LNCAP (cell line): ENCODE data around the gene RAB7B.

Experiments used
- TF ChIP-seq, protein P1 (sequence below): fragments of 450-650 bp; IDR thresholded peaks from 2 replicates; pipeline ENCODE4 v1.5.1; 2017; ENCODE audit warnings: mild to moderate bottlenecking

The RAB7B gene

DNA sequence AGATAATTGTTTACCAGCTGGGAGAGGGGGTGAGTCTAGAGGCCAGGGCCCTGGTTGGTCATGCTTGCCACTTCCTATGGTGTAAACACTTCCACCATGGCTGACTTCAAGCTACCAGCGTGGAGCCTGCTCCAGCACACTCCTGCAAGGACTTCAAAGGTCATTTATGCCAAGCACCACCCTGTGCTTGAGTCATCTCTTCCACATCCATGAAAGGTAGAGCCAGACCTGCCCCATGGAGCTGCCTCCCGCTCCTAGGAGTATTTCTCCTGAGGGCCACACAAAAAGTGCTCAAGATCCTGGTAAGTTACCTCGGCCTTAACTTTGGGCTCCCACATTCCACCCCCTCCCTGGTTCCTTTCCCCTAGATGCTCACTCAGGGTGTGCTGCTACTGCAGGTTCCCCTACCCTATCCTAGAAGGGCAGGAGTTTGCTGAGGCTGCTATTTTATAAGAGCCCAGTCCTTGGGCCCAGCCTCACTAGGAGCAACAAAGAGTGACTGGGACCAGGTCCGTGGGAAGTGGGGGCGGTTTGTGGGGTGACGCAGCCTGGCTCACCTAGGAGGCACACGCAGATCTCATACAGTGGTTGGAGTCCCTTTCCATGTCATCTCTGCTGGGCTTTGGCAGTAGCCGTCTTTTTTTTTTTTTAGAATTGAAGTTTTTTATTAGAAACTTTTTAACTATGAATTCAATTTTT lies 2.4 kb downstream of the RAB7B start:
- TF ChIP-seq, protein P1, sequence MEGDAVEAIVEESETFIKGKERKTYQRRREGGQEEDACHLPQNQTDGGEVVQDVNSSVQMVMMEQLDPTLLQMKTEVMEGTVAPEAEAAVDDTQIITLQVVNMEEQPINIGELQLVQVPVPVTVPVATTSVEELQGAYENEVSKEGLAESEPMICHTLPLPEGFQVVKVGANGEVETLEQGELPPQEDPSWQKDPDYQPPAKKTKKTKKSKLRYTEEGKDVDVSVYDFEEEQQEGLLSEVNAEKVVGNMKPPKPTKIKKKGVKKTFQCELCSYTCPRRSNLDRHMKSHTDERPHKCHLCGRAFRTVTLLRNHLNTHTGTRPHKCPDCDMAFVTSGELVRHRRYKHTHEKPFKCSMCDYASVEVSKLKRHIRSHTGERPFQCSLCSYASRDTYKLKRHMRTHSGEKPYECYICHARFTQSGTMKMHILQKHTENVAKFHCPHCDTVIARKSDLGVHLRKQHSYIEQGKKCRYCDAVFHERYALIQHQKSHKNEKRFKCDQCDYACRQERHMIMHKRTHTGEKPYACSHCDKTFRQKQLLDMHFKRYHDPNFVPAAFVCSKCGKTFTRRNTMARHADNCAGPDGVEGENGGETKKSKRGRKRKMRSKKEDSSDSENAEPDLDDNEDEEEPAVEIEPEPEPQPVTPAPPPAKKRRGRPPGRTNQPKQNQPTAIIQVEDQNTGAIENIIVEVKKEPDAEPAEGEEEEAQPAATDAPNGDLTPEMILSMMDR: no peak

DNA sequence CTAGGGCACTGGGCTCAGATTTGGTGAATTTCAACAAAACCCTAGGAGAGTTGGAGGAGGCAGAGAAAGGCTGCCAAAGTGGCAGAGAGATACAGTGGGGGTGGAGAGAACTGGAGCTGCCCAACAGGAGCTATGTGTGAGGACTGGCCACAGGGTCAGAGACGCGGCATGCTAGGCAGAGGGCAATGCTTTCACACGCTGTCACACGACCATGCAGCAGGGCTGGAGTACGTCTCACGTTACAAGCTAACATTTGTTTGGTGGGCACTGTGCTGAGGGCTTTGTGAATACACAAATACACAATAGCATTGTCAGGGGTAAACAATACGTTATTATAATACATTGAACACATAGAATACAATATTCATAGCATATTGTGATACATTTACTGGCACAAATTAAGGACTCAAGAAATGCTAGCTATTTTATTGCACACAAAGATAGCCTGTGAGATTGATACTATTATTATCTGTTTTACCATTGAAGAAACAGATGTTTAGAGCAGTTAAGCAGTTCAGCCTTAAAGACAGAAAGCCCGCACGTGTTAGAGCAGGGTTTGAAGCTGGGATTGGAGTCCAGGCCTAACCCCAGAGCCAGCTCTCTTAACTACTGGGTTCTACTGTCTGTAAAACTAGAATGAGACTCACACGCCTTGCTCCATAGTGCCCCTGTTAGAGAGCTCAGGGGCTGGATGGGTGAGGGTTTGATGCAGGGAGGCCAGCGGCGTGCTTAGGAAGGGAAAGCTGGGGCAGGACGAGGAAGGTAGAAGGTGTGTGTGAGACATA lies 4.5 kb downstream of the RAB7B start:
- TF ChIP-seq, protein P1: no peak

DNA sequence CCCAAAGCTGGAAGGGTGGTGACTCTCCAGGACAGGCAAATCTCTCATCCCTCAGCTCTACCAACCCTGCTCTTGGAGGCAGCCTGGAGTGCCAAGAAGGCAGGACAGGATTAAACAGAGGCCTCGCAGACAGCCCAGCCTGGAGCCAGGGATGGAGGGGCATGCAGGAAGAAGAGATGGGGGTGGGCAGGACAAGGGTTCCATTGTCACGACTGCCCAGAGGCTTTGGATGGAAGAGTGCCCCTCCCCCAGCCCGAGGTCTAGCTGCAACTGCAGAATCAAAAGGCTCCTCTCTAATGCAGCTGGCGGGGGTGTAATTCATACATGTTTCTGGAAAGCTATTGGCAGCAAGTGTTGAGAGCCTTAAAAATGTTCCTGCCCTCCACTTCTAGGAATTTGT lies 8.8 kb downstream of the RAB7B start:
- TF ChIP-seq, protein P1: no peak

DNA sequence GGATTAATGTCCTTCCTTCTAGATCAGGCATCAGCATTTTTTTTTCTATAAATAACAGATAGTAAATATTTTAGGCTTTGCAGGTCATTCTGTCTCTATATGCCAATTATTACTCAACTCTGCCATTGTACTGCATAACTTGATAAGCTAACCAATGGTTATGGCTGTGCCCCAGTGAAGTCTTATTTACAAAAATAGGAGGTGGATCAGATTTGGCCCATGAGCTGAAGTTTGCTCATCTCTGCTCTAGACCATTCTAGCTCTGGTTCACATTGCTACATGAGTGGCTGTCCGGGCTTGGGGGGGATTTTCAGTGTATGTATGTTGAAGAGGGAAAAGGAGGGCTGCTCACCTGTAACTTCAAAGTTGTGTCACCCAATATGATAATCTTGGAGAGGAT lies 10.1 kb downstream of the RAB7B start:
- TF ChIP-seq, protein P1: no peak

DNA sequence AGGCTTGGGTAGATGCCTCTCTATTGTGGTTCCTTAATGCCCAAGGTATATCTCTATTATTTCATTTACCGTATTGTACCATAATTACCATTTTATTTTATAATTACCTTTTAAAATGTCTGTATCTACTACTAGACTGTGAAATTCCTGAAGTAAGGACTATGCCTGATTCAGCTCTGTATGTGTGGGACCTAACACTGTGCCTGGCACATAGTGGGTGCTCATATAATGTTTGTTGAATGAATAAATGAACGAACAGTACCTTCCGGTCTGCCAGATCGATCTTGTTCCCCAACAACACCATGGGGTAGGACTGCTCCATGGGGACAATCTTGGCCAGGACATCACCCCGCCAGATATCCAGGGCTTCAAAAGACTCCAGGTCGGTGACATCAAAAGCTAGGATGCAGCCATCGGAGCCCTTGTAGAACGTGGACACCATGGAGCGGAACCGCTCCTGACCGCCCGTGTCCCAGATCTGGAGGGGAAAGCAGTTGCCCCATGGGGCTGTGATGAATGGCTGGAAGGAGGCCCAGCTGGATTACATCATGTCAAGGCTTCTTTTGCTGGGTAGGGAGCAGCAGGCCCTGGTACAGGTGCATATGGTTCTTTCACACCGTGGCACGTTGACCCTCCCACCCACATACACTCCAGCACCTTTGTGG lies 10.8 kb downstream of the RAB7B start:
- TF ChIP-seq, protein P1: no peak

DNA sequence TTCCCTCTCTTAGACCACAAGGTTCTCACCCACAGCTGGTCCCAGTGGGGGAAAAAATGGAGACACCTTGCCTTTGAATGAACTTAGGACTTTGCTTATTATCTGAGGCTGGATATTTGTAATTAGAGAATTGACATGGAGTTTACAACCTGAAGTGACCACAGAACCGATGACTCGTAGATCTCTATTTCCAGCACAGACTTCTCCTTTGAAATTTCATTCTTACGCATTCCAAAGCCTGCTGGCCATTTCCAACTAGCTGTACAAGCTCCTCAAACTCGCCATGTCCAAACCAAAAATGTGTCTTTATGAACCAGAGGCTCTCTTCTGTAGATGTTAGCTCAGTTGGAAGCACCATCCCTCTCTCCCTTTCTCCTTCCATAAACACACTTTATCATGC lies 12.0 kb downstream of the RAB7B start:
- TF ChIP-seq, protein P1: no peak

DNA sequence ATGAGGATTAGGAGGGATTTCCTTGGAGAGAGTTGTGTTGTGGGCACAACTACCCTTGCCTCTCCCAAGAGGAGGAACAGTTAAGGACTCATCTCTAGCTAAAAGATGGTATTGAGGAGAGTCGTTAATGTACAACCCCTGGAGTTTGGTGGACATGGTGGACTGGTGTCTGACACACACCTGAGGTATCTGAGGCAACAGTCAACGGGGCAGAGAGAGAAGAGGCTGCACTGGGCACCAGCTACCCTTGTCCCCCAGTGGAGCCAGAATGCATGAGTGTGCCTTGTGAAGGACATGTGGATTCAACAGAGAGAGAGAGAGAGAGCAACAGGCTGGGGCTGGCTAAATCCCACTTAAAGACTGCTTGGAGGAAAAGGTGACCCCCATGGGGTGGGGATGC lies 13.0 kb downstream of the RAB7B start:
- TF ChIP-seq, protein P1: no peak
